ENCODE results near the gene NMNAT2. TPM values are rescaled to one million over a fixed set of nuclear protein-coding genes. Genes with fewer than 3 reads are reported as not detected.

NMNAT2 gene
- total RNA-seq, 1 experiment from 2014 or later = 0.39 TPM

DNA sequence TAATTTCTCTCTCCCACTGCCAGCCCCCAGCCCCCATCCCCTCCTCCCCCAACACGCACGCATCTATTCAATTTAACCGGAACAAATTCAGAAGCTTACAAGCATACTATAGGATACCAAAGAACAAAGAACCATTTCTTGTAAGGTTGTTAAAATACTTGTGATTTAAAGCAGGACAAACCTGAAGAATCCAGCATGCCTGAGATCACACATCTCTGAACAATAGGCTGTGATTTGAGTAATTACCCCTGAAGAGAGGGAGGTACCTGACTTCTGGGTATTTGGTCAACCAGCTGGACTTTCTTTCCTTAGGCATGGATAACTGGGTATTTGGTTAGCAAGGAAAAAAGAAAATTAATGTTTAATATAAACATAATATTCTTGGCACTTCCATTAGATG is 105.1 kb downstream of the NMNAT2 start:
- H3K4me3 ChIP-seq (ENCODE audit: low read depth in 2 of 2, low read length in 2 of 2) = no peak overlapping the region
- no peaks in the 10 kb centered on the region for H3K9me3 ChIP-seq (ENCODE audit: control insufficient read depth, insufficient read depth, low read depth, low read length)
- DNase-seq (ENCODE audit: low read depth, low spot score) (no peak), ATAC-seq (no peak)
- in situ Hi-C loops (cut with HindIII; ENCODE audit: low pct_unique_long_range_greater_than_20kb, low sequenced_read_pairs) (no loop called here), intact Hi-C loops (cut with micrococcal nuclease; ENCODE audit: unreplicated experiment) (no loop called here)
- no peak overlapping the region for H3K27ac ChIP-seq (ENCODE audit: low read length)
- no peaks in the 10 kb centered on the region for H3K27me3 ChIP-seq (ENCODE audit: control insufficient read depth, insufficient read depth, low read length)
- TF ChIP-seq SIN3A (IDR thresholded peaks at IDR 0.05; ENCODE audit: borderline replicate concordance, insufficient read depth, low read depth, low read length) = no peak
- TF ChIP-seq TCF7L2 (IDR thresholded peaks at IDR 0.05; ENCODE audit: low read depth, low read length) = no peak
- ChIA-PET POLR2A (no interaction called here), CTCF (no interaction called here)
- H3K4me1 ChIP-seq (ENCODE audit: control insufficient read depth, insufficient read depth, low read length) = no peaks in the 10 kb centered on the region
- no TSS peak for BruUV-seq (replicated peaks)
- no peaks in the 10 kb centered on the region for H3K36me3 ChIP-seq (ENCODE audit: control insufficient read depth, insufficient read depth, low read length)

DNA sequence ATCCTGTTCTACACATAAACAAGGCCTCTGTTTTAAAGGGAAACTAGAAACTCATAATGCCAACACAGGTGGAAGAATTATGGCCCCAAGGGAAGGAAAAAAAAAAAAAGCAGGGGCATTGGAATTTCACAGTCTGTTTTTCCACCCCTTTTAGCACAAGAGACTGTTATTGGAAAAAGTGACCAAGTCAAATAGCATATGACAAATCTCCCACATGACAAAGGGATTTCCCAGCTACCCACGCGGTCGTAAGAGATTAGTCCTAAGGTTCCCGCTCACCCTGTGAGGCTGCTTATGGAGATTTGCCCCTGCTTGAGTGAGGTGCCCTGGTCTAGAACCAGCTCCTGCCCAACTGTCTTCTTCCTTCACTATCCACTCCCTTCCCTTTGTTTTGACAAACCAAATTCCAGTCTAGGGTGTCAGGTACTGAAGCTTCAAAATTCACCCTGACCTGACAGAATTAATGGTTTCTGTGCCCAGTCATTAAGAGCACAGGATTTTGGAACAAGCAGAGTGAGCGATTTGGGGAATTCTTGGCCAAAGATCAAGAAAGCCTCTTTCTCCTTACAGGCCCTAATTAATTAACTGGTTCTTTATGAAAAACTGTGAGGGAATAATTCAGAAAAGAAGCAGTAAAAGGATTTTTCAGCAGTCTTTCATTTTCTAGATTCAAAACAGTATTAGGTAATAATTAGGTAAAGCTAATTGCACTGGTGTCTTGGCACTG is 107.3 kb downstream of the NMNAT2 start:
- no peak overlapping the region for H3K27ac ChIP-seq (ENCODE audit: low read length)
- H3K4me1 ChIP-seq (ENCODE audit: control insufficient read depth, insufficient read depth, low read length) = no peaks in the 10 kb centered on the region
- no peaks in the 10 kb centered on the region for H3K36me3 ChIP-seq (ENCODE audit: control insufficient read depth, insufficient read depth, low read length)
- intact Hi-C loops (cut with micrococcal nuclease; ENCODE audit: unreplicated experiment) (no loop called here), in situ Hi-C loops (cut with HindIII; ENCODE audit: low pct_unique_long_range_greater_than_20kb, low sequenced_read_pairs) (no loop called here)
- DNase-seq (ENCODE audit: low read depth, low spot score) = no peak
- TF ChIP-seq, protein P1, sequence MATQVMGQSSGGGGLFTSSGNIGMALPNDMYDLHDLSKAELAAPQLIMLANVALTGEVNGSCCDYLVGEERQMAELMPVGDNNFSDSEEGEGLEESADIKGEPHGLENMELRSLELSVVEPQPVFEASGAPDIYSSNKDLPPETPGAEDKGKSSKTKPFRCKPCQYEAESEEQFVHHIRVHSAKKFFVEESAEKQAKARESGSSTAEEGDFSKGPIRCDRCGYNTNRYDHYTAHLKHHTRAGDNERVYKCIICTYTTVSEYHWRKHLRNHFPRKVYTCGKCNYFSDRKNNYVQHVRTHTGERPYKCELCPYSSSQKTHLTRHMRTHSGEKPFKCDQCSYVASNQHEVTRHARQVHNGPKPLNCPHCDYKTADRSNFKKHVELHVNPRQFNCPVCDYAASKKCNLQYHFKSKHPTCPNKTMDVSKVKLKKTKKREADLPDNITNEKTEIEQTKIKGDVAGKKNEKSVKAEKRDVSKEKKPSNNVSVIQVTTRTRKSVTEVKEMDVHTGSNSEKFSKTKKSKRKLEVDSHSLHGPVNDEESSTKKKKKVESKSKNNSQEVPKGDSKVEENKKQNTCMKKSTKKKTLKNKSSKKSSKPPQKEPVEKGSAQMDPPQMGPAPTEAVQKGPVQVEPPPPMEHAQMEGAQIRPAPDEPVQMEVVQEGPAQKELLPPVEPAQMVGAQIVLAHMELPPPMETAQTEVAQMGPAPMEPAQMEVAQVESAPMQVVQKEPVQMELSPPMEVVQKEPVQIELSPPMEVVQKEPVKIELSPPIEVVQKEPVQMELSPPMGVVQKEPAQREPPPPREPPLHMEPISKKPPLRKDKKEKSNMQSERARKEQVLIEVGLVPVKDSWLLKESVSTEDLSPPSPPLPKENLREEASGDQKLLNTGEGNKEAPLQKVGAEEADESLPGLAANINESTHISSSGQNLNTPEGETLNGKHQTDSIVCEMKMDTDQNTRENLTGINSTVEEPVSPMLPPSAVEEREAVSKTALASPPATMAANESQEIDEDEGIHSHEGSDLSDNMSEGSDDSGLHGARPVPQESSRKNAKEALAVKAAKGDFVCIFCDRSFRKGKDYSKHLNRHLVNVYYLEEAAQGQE (IDR thresholded peaks at IDR 0.05; ENCODE audit: insufficient read depth in 1 of 2, low read depth in 2 of 2, low read length in 1 of 2) = no peak
- no peak for TF ChIP-seq CTCF (IDR thresholded peaks at IDR 0.05)
- TF ChIP-seq TCF7L2 (IDR thresholded peaks at IDR 0.05; ENCODE audit: low read depth, low read length) = no peak
- TF ChIP-seq POLR2AphosphoS5 (IDR thresholded peaks at IDR 0.05; ENCODE audit: low read depth, low read length) = no peak
- no peak for TF ChIP-seq SIN3A (IDR thresholded peaks at IDR 0.05; ENCODE audit: borderline replicate concordance, insufficient read depth, low read depth, low read length)
- H3K27me3 ChIP-seq (ENCODE audit: control insufficient read depth, insufficient read depth, low read length) = no peaks in the 10 kb centered on the region
- BruUV-seq (replicated peaks) = no TSS peak
- no peak overlapping the region for H3K4me3 ChIP-seq (ENCODE audit: low read depth in 2 of 2, low read length in 2 of 2)
- no peak for ATAC-seq
- no peaks in the 10 kb centered on the region for H3K9me3 ChIP-seq (ENCODE audit: control insufficient read depth, insufficient read depth, low read depth, low read length)
- ChIA-PET POLR2A (no interaction called here), CTCF (no interaction called here)

DNA sequence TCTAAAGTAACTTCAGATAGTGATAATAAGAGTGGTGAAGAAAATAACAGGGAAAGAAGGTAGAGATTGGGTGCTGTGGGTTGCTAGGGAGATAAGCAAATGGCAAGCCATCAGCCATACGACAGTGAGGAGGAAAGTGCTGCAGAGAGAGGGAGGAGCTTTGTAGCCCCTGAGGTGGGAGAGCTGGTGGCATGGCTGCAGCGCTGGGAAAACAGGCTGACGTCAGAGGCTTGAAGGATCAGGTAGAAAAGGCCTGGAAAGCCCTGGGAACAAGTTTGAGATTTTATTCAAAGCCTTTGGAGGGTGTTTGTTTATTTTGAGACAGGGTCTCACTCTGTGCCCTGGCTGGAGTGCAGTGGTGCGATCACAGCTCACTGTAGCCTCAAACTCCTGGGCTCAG is 109.5 kb downstream of the NMNAT2 start:
- in situ Hi-C loops (cut with HindIII; ENCODE audit: low pct_unique_long_range_greater_than_20kb, low sequenced_read_pairs) = no loop called here
- ATAC-seq = no peak
- H3K4me1 ChIP-seq (ENCODE audit: control insufficient read depth, insufficient read depth, low read length) = no peaks in the 10 kb centered on the region
- no peak overlapping the region for H3K27ac ChIP-seq (ENCODE audit: low read length)
- ChIA-PET POLR2A (no interaction called here), CTCF (no interaction called here)
- H3K36me3 ChIP-seq (ENCODE audit: control insufficient read depth, insufficient read depth, low read length) = no peaks in the 10 kb centered on the region
- intact Hi-C loops (cut with micrococcal nuclease; ENCODE audit: unreplicated experiment) = no loop called here
- no peaks in the 10 kb centered on the region for H3K9me3 ChIP-seq (ENCODE audit: control insufficient read depth, insufficient read depth, low read depth, low read length)
- H3K27me3 ChIP-seq (ENCODE audit: control insufficient read depth, insufficient read depth, low read length) = no peaks in the 10 kb centered on the region
- BruUV-seq (replicated peaks) = no TSS peak
- no peak overlapping the region for H3K4me3 ChIP-seq (ENCODE audit: low read depth in 2 of 2, low read length in 2 of 2)
- no peak for DNase-seq (ENCODE audit: low read depth, low spot score)
- TF ChIP-seq SIN3A (IDR thresholded peaks at IDR 0.05; ENCODE audit: borderline replicate concordance, insufficient read depth, low read depth, low read length) = no peak
- no peak for TF ChIP-seq CTCF (IDR thresholded peaks at IDR 0.05)
- TF ChIP-seq POLR2AphosphoS5 (IDR thresholded peaks at IDR 0.05; ENCODE audit: low read depth, low read length) = no peak
- no peak for TF ChIP-seq TCF7L2 (IDR thresholded peaks at IDR 0.05; ENCODE audit: low read depth, low read length)
- TF ChIP-seq, protein P1 (IDR thresholded peaks at IDR 0.05; ENCODE audit: insufficient read depth in 1 of 2, low read depth in 2 of 2, low read length in 1 of 2) = no peak

Data from Panc1 (cell line).